Psoas muscle (tissue), 8 donors: ENCODE data around the gene FOXP1. TPM values are rescaled to one million over a fixed set of nuclear protein-coding genes. Genes with fewer than 3 reads are reported as not detected.

Experiments used
- ATAC-seq, 4 donors: fragments of 200-7000 bp; cut with Tn5 transposase; one replicate each; pipeline ENCODE4 v1.9.1; 2020; ENCODE audit warnings: moderate library complexity in 3 of 4, mild to moderate bottlenecking in 2 of 4
- DNase-seq, 2 donors: peaks; one replicate each; pipeline ENCODE4 v3.0.0-alpha.2; 2020
- H3K27ac ChIP-seq: fragments of 200-600 bp; one replicate; pipeline ENCODE4 v1.8.0; 2022
- H3K27me3 ChIP-seq, 3 donors: fragments of 200-600 bp in 1 of 3; one replicate each; pipeline versions ENCODE4 v1.6.1 to v1.8.0; 2013 to 2022; ENCODE audit warnings: low read length in 2 of 3, mild to moderate bottlenecking in 2 of 3, moderate library complexity in 1 of 3; ENCODE audit not compliant: insufficient read depth in 3 of 3
- H3K36me3 ChIP-seq, 2 donors: fragments of 200-600 bp in 1 of 2; one replicate each; pipeline versions ENCODE4 v1.6.1 to v1.8.0; 2013 to 2022; ENCODE audit warnings: low read depth in 1 of 2, mild to moderate bottlenecking in 1 of 2, moderate library complexity in 1 of 2; ENCODE audit not compliant: insufficient read depth in 1 of 2
- H3K4me1 ChIP-seq: fragments of 200-600 bp; one replicate; pipeline ENCODE4 v1.8.0; 2022
- H3K4me3 ChIP-seq: fragments of 200-600 bp; one replicate; pipeline ENCODE4 v1.8.0; 2022; ENCODE audit warnings: mild to moderate bottlenecking
- H3K9me3 ChIP-seq: fragments of 200-600 bp; one replicate; pipeline ENCODE4 v1.8.0; 2022
- CTCF ChIP-seq: fragments of 200-600 bp; IDR thresholded peaks from one replicate; pipeline ENCODE4 v1.8.0; 2022; ENCODE audit warnings: antibody characterized with exemption
- WGBS, 3 donors: extraction: QIAGEN DNeasy Blood & Tissue Kit; methylation state at CpG; one replicate each; pipeline versions ENCODE4 v1.1.6 to v1.1.7; 2013; 5-methylcytosine and 5-hydroxymethylcytosine counted together
- intact Hi-C, 2 donors: fragments of 100-400 bp; cut with DNase I; formaldehyde crosslinking; loops; one replicate each; pipeline versions ENCODE4 v1.11.0 to v1.14.2; 2022
- polyA plus RNA-seq, 3 donors: library from polyadenylated mRNA; stranded (reverse); fragments of 200-250 nt; gene quantifications; one replicate each; pipeline ENCODE4 v1.2.3, GENCODE V29; 2013
- total RNA-seq, 4 donors: library from RNA; stranded (reverse); fragmentation: NEBNext Ultra II Directional in 2 of 4; extraction: Animal tissue kit (Norgen Biotek cat#: 25700) in 2 of 4; gene quantifications; one replicate each; pipeline versions ENCODE4 v1.2.1 to v1.2.4, GENCODE V29; 2021 to 2023
- donor health status: healthy with polysubstance abuse.
- donor health status: DM: no; HTN: no; CAD: no; lungs with moderate emphysema.
- donor health status: Bipolar disorder and iron deficiency.
- donor health status: healthy.
- donor health status: DM: yes; HTN: yes; CAD: no.
- donor health status: DM: no; HTN: no; CAD: no.
- donor health status: DM: no; HTN: no; CAD: no.
- donor health status: DM: yes; HTN: yes; CAD: no.

The FOXP1 gene
- total and polyA plus RNA-seq, 7 donors, result 2.6 to 26.4 (median 15.4) TPM

- ATAC-seq (no peak), DNase-seq (no peak)
- Histone ChIP-seq H3K36me3 (no peaks in the 10 kb centered on the region), H3K27ac (no peak overlapping the region), H3K9me3 (no peaks in the 10 kb centered on the region), H3K4me1 (no peaks in the 10 kb centered on the region), H3K27me3 (no peaks in the 10 kb centered on the region), H3K4me3 (no peak overlapping the region)
- WGBS, 3 donors, result 89 to 97% (median 96%) methylated on average over 4 of the region's 4 CpGs
- TF ChIP-seq CTCF, result no peak
- intact Hi-C loops, result no loop called here
Measured at GRCh38 chr3:71512544-71512943, 71.0 kb downstream of the FOXP1 start.

GRCh38 chr3:71512000-71512399 lies 71.5 kb downstream of the FOXP1 start:
- ATAC-seq (peak in 1 of 4 donors; percentile 37), DNase-seq (no peak)
- Histone ChIP-seq H3K9me3 (no peaks in the 10 kb centered on the region), H3K36me3 (no peaks in the 10 kb centered on the region), H3K4me3 (no peak overlapping the region), H3K27ac (no peak overlapping the region), H3K27me3 (no peaks in the 10 kb centered on the region), H3K4me1 (no peaks in the 10 kb centered on the region)
- intact Hi-C loops, result no loop called here
- no peak for TF ChIP-seq CTCF
- 63 to 72% (median 67%) methylated on average over 3 of the region's 3 CpGs for WGBS, 3 donors

GRCh38 chr3:71511446-71511845 lies 72.1 kb downstream of the FOXP1 start:
- DNase-seq (no peak), ATAC-seq (no peak)
- Histone ChIP-seq H3K4me3 (no peak overlapping the region), H3K36me3 (no peaks in the 10 kb centered on the region), H3K27ac (no peak overlapping the region), H3K9me3 (no peaks in the 10 kb centered on the region), H3K27me3 (no peaks in the 10 kb centered on the region), H3K4me1 (no peaks in the 10 kb centered on the region)
- intact Hi-C loops, result no loop called here
- no peak for TF ChIP-seq CTCF

- H3K4me3 ChIP-seq, result no peak overlapping the region
- DNase-seq, result no peak
Measured at GRCh38 chr3:71511037-71511436, 72.5 kb downstream of the FOXP1 start.

More at GRCh38 chr3:71511037-71511436, 72.5 kb downstream of the FOXP1 start:
- 47 to 66% (median 56%) methylated on average over 3 of the region's 3 CpGs for WGBS, 3 donors
- TF ChIP-seq CTCF, result no peak
- ATAC-seq, result no peak
- intact Hi-C loops, result no loop called here
- Histone ChIP-seq H3K4me1 (no peaks in the 10 kb centered on the region), H3K27ac (no peak overlapping the region), H3K27me3 (no peaks in the 10 kb centered on the region), H3K36me3 (no peaks in the 10 kb centered on the region), H3K9me3 (no peaks in the 10 kb centered on the region)
